ENCODE data around the gene CDH13.

- TF ChIP-seq CTCF (IDR thresholded peaks at IDR 0.05) (no peak), POLR2A (IDR thresholded peaks at IDR 0.05) (no peak)
Observed at GRCh38 chr16:83804366-83804765, 1177.6 kb downstream of the CDH13 start.

Data from body of pancreas (tissue), 4 donors.